ENCODE measurements around the gene PSG2. TPM values are rescaled to one million over a fixed set of nuclear protein-coding genes. Genes with fewer than 3 reads are reported as not detected.

PSG2 gene
- total RNA-seq, 1 donor from 2014 or later, result not detected

Other genes starting within 250 kb of the PSG2 start
- gene PSG1, start 203.0 kb downstream of the PSG2 start, total RNA-seq, result not detected
- gene PSG6, start 164.8 kb downstream of the PSG2 start, total RNA-seq, result not detected
- gene PSG7, start 145.5 kb downstream of the PSG2 start, total RNA-seq, result not detected
- gene PSG11, start 56.2 kb downstream of the PSG2 start, total RNA-seq, result not detected
- gene PSG5, start 103.8 kb upstream of the PSG2 start, total RNA-seq, result not detected
- not detected for gene PSG4, start 122.9 kb upstream of the PSG2 start, total RNA-seq
- not detected for gene PSG9, start 186.8 kb upstream of the PSG2 start, total RNA-seq